OCI-LY3 (cell line): Measurements from ENCODE around the gene TEDC2.

Source experiments
- EZH2phosphoT487 ChIP-seq: fragments of 200-600 bp; shearing (Covaris generic); IDR thresholded peaks from 2 replicates; pipeline ENCODE4 v1.6.1; 2018; ENCODE audit warnings: antibody characterized with exemption, mixed run types, low read depth
- TF ChIP-seq, protein P1 (sequence below): fragments of 200-600, 300-600 bp; sonication (generic); IDR thresholded peaks from 2 replicates; pipeline ENCODE4 v1.5.1; 2014; ENCODE audit warnings: antibody characterized with exemption, low read length, low read depth

GRCh38 chr16:2478279-2478678, 18.4 kb downstream of the TEDC2 start:
- TF ChIP-seq, protein P1, sequence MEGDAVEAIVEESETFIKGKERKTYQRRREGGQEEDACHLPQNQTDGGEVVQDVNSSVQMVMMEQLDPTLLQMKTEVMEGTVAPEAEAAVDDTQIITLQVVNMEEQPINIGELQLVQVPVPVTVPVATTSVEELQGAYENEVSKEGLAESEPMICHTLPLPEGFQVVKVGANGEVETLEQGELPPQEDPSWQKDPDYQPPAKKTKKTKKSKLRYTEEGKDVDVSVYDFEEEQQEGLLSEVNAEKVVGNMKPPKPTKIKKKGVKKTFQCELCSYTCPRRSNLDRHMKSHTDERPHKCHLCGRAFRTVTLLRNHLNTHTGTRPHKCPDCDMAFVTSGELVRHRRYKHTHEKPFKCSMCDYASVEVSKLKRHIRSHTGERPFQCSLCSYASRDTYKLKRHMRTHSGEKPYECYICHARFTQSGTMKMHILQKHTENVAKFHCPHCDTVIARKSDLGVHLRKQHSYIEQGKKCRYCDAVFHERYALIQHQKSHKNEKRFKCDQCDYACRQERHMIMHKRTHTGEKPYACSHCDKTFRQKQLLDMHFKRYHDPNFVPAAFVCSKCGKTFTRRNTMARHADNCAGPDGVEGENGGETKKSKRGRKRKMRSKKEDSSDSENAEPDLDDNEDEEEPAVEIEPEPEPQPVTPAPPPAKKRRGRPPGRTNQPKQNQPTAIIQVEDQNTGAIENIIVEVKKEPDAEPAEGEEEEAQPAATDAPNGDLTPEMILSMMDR, result no peak
- TF ChIP-seq EZH2phosphoT487, result no peak
